IMR-90 (cell line): ENCODE results near the gene SHISA2. TPM values are rescaled to one million over a fixed set of nuclear protein-coding genes. Genes with fewer than 3 reads are reported as not detected.

Experiments used
- ATAC-seq: fragments of 200-7000 bp; cut with Tn5 transposase; 2 replicates; pipeline ENCODE4 v1.9.1; 2020; ENCODE audit warnings: low read depth, mild to moderate bottlenecking, moderate library complexity
- BruUV-seq: library from RNA; stranded (reverse); fragments of 400-500 nt; replicated peaks from 2 replicates; lab custom pipeline; 2021; lab: Mats Ljungman, UMichigan
- CTCF ChIA-PET: fragments of 300-600 bp; formaldehyde crosslinking; extraction: SDS; loops from one replicate; lab custom pipeline; 2021; ENCODE audit warnings: antibody characterized with exemption; lab: Yijun Ruan, JAX
- POLR2A ChIA-PET: fragments of 300-600 bp; sonication (Branson Sonifier 250); formaldehyde crosslinking; loops from one replicate; lab custom pipeline; 2022; ENCODE audit warnings: antibody characterized with exemption; ENCODE audit not compliant: unreplicated experiment; lab: Charles Lee
- DNase-seq: peaks from one replicate; pipeline ENCODE4 v3.0.0; 2013
- H2AFZ ChIP-seq: replicated peaks from 2 replicates; pipeline ENCODE3; 2013; ENCODE audit warnings: low read length, mild to moderate bottlenecking; ENCODE audit not compliant: poor library complexity
- H2AK5ac ChIP-seq: 2 replicates; pipeline ENCODE4 v1.6.1; 2013; ENCODE audit warnings: low read depth, low read length, inconsistent platforms
- H2AK9ac ChIP-seq: replicated peaks from 2 replicates; pipeline ENCODE3; 2013; ENCODE audit warnings: mild to moderate bottlenecking, low read depth, low read length, moderate library complexity; ENCODE audit not compliant: poor library complexity
- H2BK120ac ChIP-seq: 2 replicates; pipeline ENCODE4 v1.6.1; 2013; ENCODE audit warnings: low read depth, low read length, inconsistent platforms
- H2BK15ac ChIP-seq: 3 replicates; pipeline ENCODE4 v1.6.1; 2013; ENCODE audit warnings: low read depth, low read length, inconsistent platforms
- H2BK20ac ChIP-seq: 2 replicates; pipeline ENCODE4 v1.6.1; 2013; ENCODE audit warnings: low read depth, mild to moderate bottlenecking, inconsistent platforms, low read length, moderate library complexity
- H2BK5ac ChIP-seq: 2 replicates; pipeline ENCODE4 v1.6.1; 2013; ENCODE audit warnings: mild to moderate bottlenecking, low read depth, low read length, inconsistent platforms; ENCODE audit not compliant: poor library complexity, severe bottlenecking
- H3K14ac ChIP-seq: replicated peaks from 2 replicates; pipeline ENCODE4 v1.6.1; 2013; ENCODE audit warnings: low read depth, low read length, inconsistent platforms
- H3K18ac ChIP-seq: 2 replicates; pipeline ENCODE4 v1.6.1; 2013; ENCODE audit warnings: low read depth, low read length, control low read depth
- H3K23ac ChIP-seq: 2 replicates; pipeline ENCODE4 v1.6.1; 2013; ENCODE audit warnings: low read depth, low read length, inconsistent platforms
- H3K27ac ChIP-seq: 2 replicates; pipeline ENCODE4 v1.5.1; 2013; ENCODE audit warnings: mild to moderate bottlenecking, control low read depth, low read length; ENCODE audit not compliant: insufficient read depth
- H3K27me3 ChIP-seq: 2 replicates; pipeline ENCODE4 v1.6.1; 2013; ENCODE audit warnings: low read length; ENCODE audit not compliant: control insufficient read depth, insufficient read depth
- H3K36me3 ChIP-seq: 2 replicates; pipeline ENCODE4 v1.6.1; 2013; ENCODE audit warnings: low read length, mixed read lengths; ENCODE audit not compliant: control insufficient read depth, insufficient read depth
- H3K4ac ChIP-seq: 2 replicates; pipeline ENCODE4 v1.6.1; 2013; ENCODE audit warnings: low read depth, low read length, inconsistent platforms
- H3K4me1 ChIP-seq: 2 replicates; pipeline ENCODE4 v1.6.1; 2013; ENCODE audit warnings: low read length, mixed read lengths; ENCODE audit not compliant: control insufficient read depth, insufficient read depth
- H3K4me2 ChIP-seq: 2 replicates; pipeline ENCODE4 v1.6.1; 2013; ENCODE audit warnings: low read depth, mild to moderate bottlenecking, control low read depth, low read length, moderate library complexity
- H3K4me3 ChIP-seq: 2 replicates; pipeline ENCODE4 v1.5.1; 2013; ENCODE audit warnings: low read depth, mild to moderate bottlenecking, control low read depth, low read length, moderate library complexity; ENCODE audit not compliant: insufficient read depth
- H3K56ac ChIP-seq: 2 replicates; pipeline ENCODE4 v1.6.1; 2013; ENCODE audit warnings: low read length, inconsistent platforms; ENCODE audit not compliant: insufficient read depth; ENCODE audit errors: extremely low read depth
- H3K79me1 ChIP-seq, 2 experiments: 2 replicates each; pipeline ENCODE4 v1.6.1; 2013; ENCODE audit warnings: low read length in 2 of 2, inconsistent platforms in 1 of 2, low read depth in 1 of 2
- H3K9ac ChIP-seq: 2 replicates; pipeline ENCODE4 v1.6.1; 2013; ENCODE audit warnings: low read depth, low read length, control low read depth
- H3K9me1 ChIP-seq: 2 replicates; pipeline ENCODE4 v1.6.1; 2013; ENCODE audit warnings: low read length, inconsistent platforms; ENCODE audit not compliant: insufficient read depth
- H3K9me3 ChIP-seq: 2 replicates; pipeline ENCODE4 v1.6.1; 2013; ENCODE audit warnings: low read length; ENCODE audit not compliant: control insufficient read depth, insufficient read depth
- H4K20me1 ChIP-seq: 2 replicates; pipeline ENCODE4 v1.6.1; 2013; ENCODE audit warnings: low read length, inconsistent platforms; ENCODE audit not compliant: insufficient read depth
- H4K5ac ChIP-seq: 2 replicates; pipeline ENCODE4 v1.6.1; 2013; ENCODE audit warnings: mild to moderate bottlenecking, low read depth, low read length, control low read depth
- H4K8ac ChIP-seq, 2 experiments: 2 replicates each; pipeline ENCODE4 v1.6.1; 2013; ENCODE audit warnings: low read depth in 2 of 2, low read length in 2 of 2, control low read depth in 1 of 2, inconsistent platforms in 1 of 2
- H4K91ac ChIP-seq: 2 replicates; pipeline ENCODE4 v1.6.1; 2013; ENCODE audit warnings: low read depth, low read length, inconsistent platforms; ENCODE audit not compliant: insufficient read depth
- FOS ChIP-seq: fragments of 150-350 bp; IDR thresholded peaks from 2 replicates; pipeline ENCODE4 v1.6.1; 2016; ENCODE audit warnings: low read depth, low read length
- MAZ ChIP-seq: IDR thresholded peaks from 2 replicates; pipeline ENCODE4 v1.6.1; 2012; ENCODE audit warnings: low read depth, mild to moderate bottlenecking, low read length, improper control_type of control experiment, moderate library complexity, borderline replicate concordance
- NFE2L2 ChIP-seq: fragments of 150-350 bp; IDR thresholded peaks from 2 replicates; pipeline ENCODE4 v1.6.1; 2016; ENCODE audit warnings: low read depth, mild to moderate bottlenecking, low read length
- POLR2A ChIP-seq: IDR thresholded peaks from 2 replicates; pipeline ENCODE4 v1.6.1; 2012; ENCODE audit warnings: mild to moderate bottlenecking, low read depth, low read length
- RCOR1 ChIP-seq: IDR thresholded peaks from 2 replicates; pipeline ENCODE4 v1.6.1; 2012; ENCODE audit warnings: mild to moderate bottlenecking, low read length, improper control_type of control experiment; ENCODE audit not compliant: insufficient replicate concordance
- SMC3 ChIP-seq: fragments of 150-350 bp; IDR thresholded peaks from 2 replicates; pipeline ENCODE4 v1.6.1; 2016; ENCODE audit warnings: low read depth, mild to moderate bottlenecking, antibody characterized with exemption, low read length, moderate library complexity
- WGBS, 2 experiments: methylation state at CpG; one replicate each; pipeline versions ENCODE4 v1.1.5 to v1.1.7; 2013; ENCODE audit warnings: missing lambda C conversion rate in 2 of 2; ENCODE audit not compliant: insufficient read length in 1 of 2; ENCODE audit errors: extremely low coverage in 2 of 2; 5-methylcytosine and 5-hydroxymethylcytosine counted together
- dilution Hi-C: fragments of 300-500 bp; cut with HindIII; formaldehyde crosslinking; loops from one replicate; pipeline ENCODE4 v1.14.3; 2018; ENCODE audit warnings: low sequenced_read_pairs; ENCODE audit not compliant: unreplicated experiment
- in situ Hi-C: fragments of 300-500 bp; cut with MboI; formaldehyde crosslinking; loops from 3 replicates; pipeline ENCODE4 v1.14.3; 2019; ENCODE audit warnings: low sequenced_read_pairs, inconsistent platforms, mixed read lengths
- intact Hi-C: fragments of 100-400 bp; cut with micrococcal nuclease; formaldehyde crosslinking; loops from 2 replicates; pipeline ENCODE4 v1.10.0; 2022
- polyA plus RNA-seq, 3 experiments: library from polyadenylated mRNA; depleted of rRNA; stranded (reverse); fragments of >200 nt; gene quantifications; 2 replicates each; pipeline ENCODE4 v1.2.3, GENCODE V29; 2012; ENCODE audit warnings: low replicate concordance in 1 of 3
- total RNA-seq: library from RNA; depleted of rRNA; stranded (reverse); fragments of >200 nt; gene quantifications from 2 replicates; pipeline ENCODE4 v1.2.3, GENCODE V29; 2012
- TF ChIP-seq, protein P1 (sequence below): fragments of 150-350 bp; IDR thresholded peaks from 2 replicates; pipeline ENCODE4 v1.6.1; 2016; ENCODE audit warnings: low read depth, mild to moderate bottlenecking, low read length, moderate library complexity, borderline replicate concordance

SHISA2 gene
- total and polyA plus RNA-seq, 2 of the 4 experiments (the other 2 are of a cell fraction) = not detected

DNA sequence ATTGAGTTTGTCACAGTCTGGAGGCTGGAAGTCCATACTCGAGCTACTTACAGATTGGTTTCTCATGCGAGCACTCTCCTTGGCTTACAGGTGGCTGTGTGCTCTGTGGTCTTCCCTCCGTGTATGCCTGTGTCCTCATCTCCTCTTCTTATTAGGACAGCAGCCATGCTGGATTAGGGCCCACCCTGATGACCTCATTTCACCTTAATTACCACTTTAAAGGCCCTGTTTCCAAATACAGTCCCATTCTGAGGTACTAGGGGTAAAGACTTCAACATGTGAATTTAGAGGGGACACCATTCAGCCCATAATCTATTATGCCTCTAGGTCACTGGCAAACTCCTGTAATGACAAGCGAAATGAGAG lies 40.6 kb downstream of the SHISA2 start:
- no peak overlapping the region for H4K5ac ChIP-seq
- no peak overlapping the region for H3K56ac ChIP-seq
- TF ChIP-seq SMC3 (no peak), MAZ (no peak), POLR2A (no peak), RCOR1 (no peak), NFE2L2 (no peak), FOS (no peak)
- TF ChIP-seq, protein P1, sequence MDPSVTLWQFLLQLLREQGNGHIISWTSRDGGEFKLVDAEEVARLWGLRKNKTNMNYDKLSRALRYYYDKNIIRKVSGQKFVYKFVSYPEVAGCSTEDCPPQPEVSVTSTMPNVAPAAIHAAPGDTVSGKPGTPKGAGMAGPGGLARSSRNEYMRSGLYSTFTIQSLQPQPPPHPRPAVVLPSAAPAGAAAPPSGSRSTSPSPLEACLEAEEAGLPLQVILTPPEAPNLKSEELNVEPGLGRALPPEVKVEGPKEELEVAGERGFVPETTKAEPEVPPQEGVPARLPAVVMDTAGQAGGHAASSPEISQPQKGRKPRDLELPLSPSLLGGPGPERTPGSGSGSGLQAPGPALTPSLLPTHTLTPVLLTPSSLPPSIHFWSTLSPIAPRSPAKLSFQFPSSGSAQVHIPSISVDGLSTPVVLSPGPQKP = no peak
- H2BK5ac ChIP-seq = no peak overlapping the region
- H3K27me3 ChIP-seq = no peaks in the 10 kb centered on the region
- no peaks in the 10 kb centered on the region for H3K9me1 ChIP-seq
- no peaks in the 10 kb centered on the region for H3K36me3 ChIP-seq
- H3K79me1 ChIP-seq = no peaks in the 10 kb centered on the region
- no peaks in the 10 kb centered on the region for H3K4me1 ChIP-seq
- H2BK120ac ChIP-seq = no peak overlapping the region
- H3K14ac ChIP-seq = no peak overlapping the region
- H2BK15ac ChIP-seq = no peak overlapping the region
- H4K20me1 ChIP-seq = no peaks in the 10 kb centered on the region
- H3K9ac ChIP-seq = no peak overlapping the region
- in situ Hi-C loops = no loop called here
- POLR2A ChIA-PET = no interaction called here
- H3K23ac ChIP-seq = no peak overlapping the region
- no peak overlapping the region for H3K18ac ChIP-seq
- intact Hi-C loops = no loop called here
- no peak overlapping the region for H2AK9ac ChIP-seq
- CTCF ChIA-PET = no interaction called here
- dilution Hi-C loops = no loop called here
- ATAC-seq (no peak), DNase-seq (no peak)
- H3K27ac ChIP-seq = no peak overlapping the region
- no peak overlapping the region for H4K8ac ChIP-seq
- H2BK20ac ChIP-seq = no peak overlapping the region
- no peak overlapping the region for H2AFZ ChIP-seq
- no peaks in the 10 kb centered on the region for H3K9me3 ChIP-seq
- BruUV-seq = no TSS peak
- no peak overlapping the region for H3K4ac ChIP-seq
- H3K4me3 ChIP-seq = no peak overlapping the region
- WGBS, 2 experiments = 100% methylated on average over 1 of the region's 4 CpGs; no CpG with 5 or more reads in 1 of the 2 experiments
- H4K91ac ChIP-seq = no peak overlapping the region
- no peak overlapping the region for H2AK5ac ChIP-seq
- H3K4me2 ChIP-seq = no peak overlapping the region
